ENCODE measurements around the gene FAM53A.
"Not testable (repeated sequence)": the region's sequence is repeated elsewhere in the genome, so short reads cannot be mapped to it uniquely, and the experiment has no call there.

The FAM53A gene

GRCh38 chr4:1610791-1611500 lies 73.2 kb downstream of the FAM53A start:
- no peak overlapping the region for H3K4me2 ChIP-seq (ENCODE audit: low read length)
- no peak overlapping the region for H2BK15ac ChIP-seq (replicated peaks; ENCODE audit: low read depth)
- H3K79me2 ChIP-seq (ENCODE audit: control insufficient read depth, insufficient read depth, low read length) = no peaks in the 10 kb centered on the region
- no peak for DNase-seq
- H3K36me3 ChIP-seq (ENCODE audit: control insufficient read depth, insufficient read depth, low read length) = no peaks in the 10 kb centered on the region
- H2AK5ac ChIP-seq (ENCODE audit: low read length) = no peak overlapping the region
- no peak overlapping the region for H2BK120ac ChIP-seq (ENCODE audit: low read depth, low read length)
- H4K5ac ChIP-seq (ENCODE audit: low read length) = no peak overlapping the region
- no peak overlapping the region for H3K18ac ChIP-seq (ENCODE audit: low read length)
- H3K9ac ChIP-seq (ENCODE audit: low read length) = no peak overlapping the region
- no peak overlapping the region for H4K8ac ChIP-seq (ENCODE audit: low read depth, low read length)
- no peak overlapping the region for H3K56ac ChIP-seq (ENCODE audit: low read length)
- no peak overlapping the region for H2BK5ac ChIP-seq (ENCODE audit: low read length)
- no peaks in the 10 kb centered on the region for H3K79me1 ChIP-seq (ENCODE audit: low read length)
- H3K4me1 ChIP-seq (ENCODE audit: control insufficient read depth, low read depth, low read length) = no peaks in the 10 kb centered on the region
- no peaks in the 10 kb centered on the region for H3K27me3 ChIP-seq (ENCODE audit: insufficient read depth, low read length, poor library complexity)
- no peak overlapping the region for H3K23ac ChIP-seq (ENCODE audit: low read length)
- no peak overlapping the region for H3K4me3 ChIP-seq (ENCODE audit: low read length)
- no peak overlapping the region for H3K4ac ChIP-seq (ENCODE audit: low read depth, low read length)
- WGBS (ENCODE audit: extremely low coverage, insufficient coverage, low lambda C conversion rate) = no CpG with 5 or more reads among the region's 21 CpGs
- no peak overlapping the region for H3K27ac ChIP-seq (ENCODE audit: low read depth, low read length)

- H2AK5ac ChIP-seq (ENCODE audit: low read length) = no peak overlapping the region
- no peak overlapping the region for H4K5ac ChIP-seq (ENCODE audit: low read length)
- no peak overlapping the region for H2BK15ac ChIP-seq (replicated peaks; ENCODE audit: low read depth)
- no peaks in the 10 kb centered on the region for H3K27me3 ChIP-seq (ENCODE audit: insufficient read depth, low read length, poor library complexity)
- no peak overlapping the region for H3K23ac ChIP-seq (ENCODE audit: low read length)
- no peak for DNase-seq
- H3K18ac ChIP-seq (ENCODE audit: low read length) = no peak overlapping the region
- H2BK5ac ChIP-seq (ENCODE audit: low read length) = no peak overlapping the region
- no peak overlapping the region for H3K4ac ChIP-seq (ENCODE audit: low read depth, low read length)
- H2BK120ac ChIP-seq (ENCODE audit: low read depth, low read length) = no peak overlapping the region
- H3K79me2 ChIP-seq (ENCODE audit: control insufficient read depth, insufficient read depth, low read length) = no peaks in the 10 kb centered on the region
- H3K36me3 ChIP-seq (ENCODE audit: control insufficient read depth, insufficient read depth, low read length) = no peaks in the 10 kb centered on the region
- no peak overlapping the region for H4K8ac ChIP-seq (ENCODE audit: low read depth, low read length)
- no peaks in the 10 kb centered on the region for H3K4me1 ChIP-seq (ENCODE audit: control insufficient read depth, low read depth, low read length)
- H3K9ac ChIP-seq (ENCODE audit: low read length) = no peak overlapping the region
- H3K56ac ChIP-seq (ENCODE audit: low read length) = no peak overlapping the region
- no peak overlapping the region for H3K4me3 ChIP-seq (ENCODE audit: low read length)
- H3K79me1 ChIP-seq (ENCODE audit: low read length) = no peaks in the 10 kb centered on the region
- no peak overlapping the region for H3K27ac ChIP-seq (ENCODE audit: low read depth, low read length)
- no peak overlapping the region for H3K4me2 ChIP-seq (ENCODE audit: low read length)
- WGBS (ENCODE audit: extremely low coverage, insufficient coverage, low lambda C conversion rate) = no CpG with 5 or more reads among the region's 27 CpGs
Measured at GRCh38 chr4:1609901-1610790, 74.0 kb downstream of the FAM53A start.

- no peak overlapping the region for H3K18ac ChIP-seq (ENCODE audit: low read length)
- H2BK15ac ChIP-seq (replicated peaks; ENCODE audit: low read depth) = no peak overlapping the region
- H3K23ac ChIP-seq (ENCODE audit: low read length) = no peak overlapping the region
- H3K27me3 ChIP-seq (ENCODE audit: insufficient read depth, low read length, poor library complexity) = no peaks in the 10 kb centered on the region
- H3K4me2 ChIP-seq (ENCODE audit: low read length) = no peak overlapping the region
- no peak overlapping the region for H4K5ac ChIP-seq (ENCODE audit: low read length)
- no peak overlapping the region for H2BK5ac ChIP-seq (ENCODE audit: low read length)
- H3K36me3 ChIP-seq (ENCODE audit: control insufficient read depth, insufficient read depth, low read length) = no peaks in the 10 kb centered on the region
- H3K4me1 ChIP-seq (ENCODE audit: control insufficient read depth, low read depth, low read length) = no peaks in the 10 kb centered on the region
- H3K4ac ChIP-seq (ENCODE audit: low read depth, low read length) = no peak overlapping the region
- no peak overlapping the region for H4K8ac ChIP-seq (ENCODE audit: low read depth, low read length)
- H3K56ac ChIP-seq (ENCODE audit: low read length) = no peak overlapping the region
- no CpG with 5 or more reads among the region's 17 CpGs for WGBS (ENCODE audit: extremely low coverage, insufficient coverage, low lambda C conversion rate)
- H3K79me1 ChIP-seq (ENCODE audit: low read length) = no peaks in the 10 kb centered on the region
- H3K79me2 ChIP-seq (ENCODE audit: control insufficient read depth, insufficient read depth, low read length) = no peaks in the 10 kb centered on the region
- DNase-seq = no peak
- H3K27ac ChIP-seq (ENCODE audit: low read depth, low read length) = no peak overlapping the region
- no peak overlapping the region for H2AK5ac ChIP-seq (ENCODE audit: low read length)
- no peak overlapping the region for H3K9ac ChIP-seq (ENCODE audit: low read length)
- no peak overlapping the region for H2BK120ac ChIP-seq (ENCODE audit: low read depth, low read length)
- H3K4me3 ChIP-seq (ENCODE audit: low read length) = no peak overlapping the region
Measured at GRCh38 chr4:1608821-1609500, 75.2 kb downstream of the FAM53A start.

- Histone ChIP-seq H3K18ac (ENCODE audit: low read length) (no peak overlapping the region), H2BK120ac (ENCODE audit: low read depth, low read length) (no peak overlapping the region), H3K9ac (ENCODE audit: low read length) (no peak overlapping the region), H2BK5ac (ENCODE audit: low read length) (no peak overlapping the region), H3K4ac (ENCODE audit: low read depth, low read length) (no peak overlapping the region), H3K79me1 (ENCODE audit: low read length) (no peaks in the 10 kb centered on the region), H3K56ac (ENCODE audit: low read length) (no peak overlapping the region), H3K4me3 (ENCODE audit: low read length) (no peak overlapping the region), H3K4me1 (ENCODE audit: control insufficient read depth, low read depth, low read length) (no peaks in the 10 kb centered on the region), H4K8ac (ENCODE audit: low read depth, low read length) (no peak overlapping the region), H3K23ac (ENCODE audit: low read length) (no peak overlapping the region), H3K27ac (ENCODE audit: low read depth, low read length) (no peak overlapping the region), H2AK5ac (ENCODE audit: low read length) (no peak overlapping the region), H3K36me3 (ENCODE audit: control insufficient read depth, insufficient read depth, low read length) (no peaks in the 10 kb centered on the region), H3K4me2 (ENCODE audit: low read length) (no peak overlapping the region), H4K5ac (ENCODE audit: low read length) (no peak overlapping the region), H3K27me3 (ENCODE audit: insufficient read depth, low read length, poor library complexity) (no peaks in the 10 kb centered on the region), H2BK15ac (replicated peaks; ENCODE audit: low read depth) (no peak overlapping the region), H3K79me2 (ENCODE audit: control insufficient read depth, insufficient read depth, low read length) (no peaks in the 10 kb centered on the region)
- DNase-seq = no peak
- whole genome bisulfite sequencing (ENCODE audit: extremely low coverage, insufficient coverage, low lambda C conversion rate) = no CpG with 5 or more reads among the region's 24 CpGs
Measured at GRCh38 chr4:1608196-1608820, 75.8 kb downstream of the FAM53A start.

- H2BK120ac ChIP-seq (ENCODE audit: low read depth, low read length); H3K4me3 ChIP-seq (ENCODE audit: low read length); H3K27ac ChIP-seq (ENCODE audit: low read depth, low read length): not testable (repeated sequence)
Measured at GRCh38 chr4:1607436-1608195, 76.5 kb downstream of the FAM53A start.

More at GRCh38 chr4:1607436-1608195, 76.5 kb downstream of the FAM53A start:
- H4K8ac ChIP-seq (ENCODE audit: low read depth, low read length); DNase-seq; H3K56ac ChIP-seq (ENCODE audit: low read length); H3K36me3 ChIP-seq (ENCODE audit: control insufficient read depth, insufficient read depth, low read length); H4K5ac ChIP-seq (ENCODE audit: low read length); H3K79me2 ChIP-seq (ENCODE audit: control insufficient read depth, insufficient read depth, low read length); H3K4me1 ChIP-seq (ENCODE audit: control insufficient read depth, low read depth, low read length); H2AK5ac ChIP-seq (ENCODE audit: low read length); H2BK5ac ChIP-seq (ENCODE audit: low read length); H3K9ac ChIP-seq (ENCODE audit: low read length); H3K18ac ChIP-seq (ENCODE audit: low read length); H3K4me2 ChIP-seq (ENCODE audit: low read length); H3K79me1 ChIP-seq (ENCODE audit: low read length); H3K23ac ChIP-seq (ENCODE audit: low read length); H3K27me3 ChIP-seq (ENCODE audit: insufficient read depth, low read length, poor library complexity); H2BK15ac ChIP-seq (replicated peaks; ENCODE audit: low read depth); H3K4ac ChIP-seq (ENCODE audit: low read depth, low read length): not testable (repeated sequence)
- WGBS (ENCODE audit: extremely low coverage, insufficient coverage, low lambda C conversion rate) = no CpG with 5 or more reads among the region's 23 CpGs

Data from mesendoderm (in vitro differentiated cells).